Adipocyte (in vitro differentiated cells): ENCODE data around the gene LRRC25.

ENCODE experiments used
- DNase-seq: peaks from one replicate; pipeline ENCODE4 v3.0.0-alpha.2; 2015; ENCODE audit warnings: low read depth
- H3K27me3 ChIP-seq: replicated peaks from 2 replicates; pipeline ENCODE4 v1.7.0; 2013; ENCODE audit warnings: mild to moderate bottlenecking, low read length, moderate library complexity; ENCODE audit not compliant: control insufficient read depth, insufficient read depth
- H3K36me3 ChIP-seq: 2 replicates; pipeline ENCODE4 v1.7.0; 2013; ENCODE audit warnings: low read length, mild to moderate bottlenecking, moderate library complexity; ENCODE audit not compliant: control insufficient read depth, insufficient read depth, severe bottlenecking
- H3K4me1 ChIP-seq: 2 replicates; pipeline ENCODE4 v1.7.0; 2013; ENCODE audit warnings: mild to moderate bottlenecking, low read length, moderate library complexity; ENCODE audit not compliant: control insufficient read depth, insufficient read depth
- H3K4me3 ChIP-seq: 2 replicates; pipeline ENCODE4 v1.7.0; 2013; ENCODE audit warnings: mild to moderate bottlenecking, low read length, moderate library complexity
- H3K9ac ChIP-seq: 2 replicates; pipeline ENCODE4 v1.7.0; 2013; ENCODE audit warnings: mild to moderate bottlenecking, low read length, moderate library complexity
- H3K9me3 ChIP-seq: 2 replicates; pipeline ENCODE4 v1.7.0; 2013; ENCODE audit warnings: mild to moderate bottlenecking, low read length, moderate library complexity; ENCODE audit not compliant: control insufficient read depth

The LRRC25 gene

DNA sequence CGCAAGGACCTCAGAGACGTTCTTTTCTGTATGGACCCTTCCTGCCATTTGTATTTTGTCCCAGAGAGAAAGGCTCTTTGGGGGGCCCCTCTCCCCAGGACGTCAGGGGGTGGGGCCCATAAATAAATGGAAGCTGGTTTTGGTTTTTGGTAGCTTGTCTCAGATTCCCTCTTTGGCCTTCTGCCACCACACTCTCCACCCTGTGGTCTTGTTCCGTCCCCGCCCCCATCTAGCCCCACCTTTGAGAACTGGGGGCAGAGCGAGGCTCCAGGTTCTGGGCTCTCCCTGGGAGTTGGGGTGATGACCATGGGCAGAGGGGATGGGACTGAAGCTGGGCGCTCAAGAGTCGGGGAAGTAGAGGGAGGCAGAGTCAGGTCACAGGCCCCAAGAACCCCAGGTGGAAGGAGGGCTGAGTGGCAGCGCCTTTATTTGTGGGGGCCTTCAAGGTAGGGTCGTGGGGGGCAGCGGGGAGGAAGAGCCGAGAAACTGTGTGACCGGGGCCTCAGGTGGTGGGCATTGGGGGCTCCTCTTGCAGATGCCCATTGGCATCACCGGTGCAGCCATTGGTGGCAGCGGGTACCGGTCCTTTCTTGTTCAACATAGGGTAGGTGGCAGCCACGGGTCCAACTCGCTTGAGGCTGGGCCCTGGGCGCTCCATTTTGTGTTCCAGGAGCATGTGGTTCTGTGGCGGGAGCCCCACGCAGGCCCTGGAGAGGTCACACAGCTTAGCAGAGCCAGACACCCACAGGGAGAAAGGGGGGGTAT lies 37.2 kb upstream of the LRRC25 start:
- Histone ChIP-seq H3K4me3 (no peak overlapping the region), H3K9ac (no peak overlapping the region), H3K27me3 (no peaks in the 10 kb centered on the region), H3K36me3 (no peaks in the 10 kb centered on the region), H3K4me1 (peaks cover 13% of the 10 kb centered on the region), H3K9me3 (no peaks in the 10 kb centered on the region)
- DNase-seq: no peak

DNA sequence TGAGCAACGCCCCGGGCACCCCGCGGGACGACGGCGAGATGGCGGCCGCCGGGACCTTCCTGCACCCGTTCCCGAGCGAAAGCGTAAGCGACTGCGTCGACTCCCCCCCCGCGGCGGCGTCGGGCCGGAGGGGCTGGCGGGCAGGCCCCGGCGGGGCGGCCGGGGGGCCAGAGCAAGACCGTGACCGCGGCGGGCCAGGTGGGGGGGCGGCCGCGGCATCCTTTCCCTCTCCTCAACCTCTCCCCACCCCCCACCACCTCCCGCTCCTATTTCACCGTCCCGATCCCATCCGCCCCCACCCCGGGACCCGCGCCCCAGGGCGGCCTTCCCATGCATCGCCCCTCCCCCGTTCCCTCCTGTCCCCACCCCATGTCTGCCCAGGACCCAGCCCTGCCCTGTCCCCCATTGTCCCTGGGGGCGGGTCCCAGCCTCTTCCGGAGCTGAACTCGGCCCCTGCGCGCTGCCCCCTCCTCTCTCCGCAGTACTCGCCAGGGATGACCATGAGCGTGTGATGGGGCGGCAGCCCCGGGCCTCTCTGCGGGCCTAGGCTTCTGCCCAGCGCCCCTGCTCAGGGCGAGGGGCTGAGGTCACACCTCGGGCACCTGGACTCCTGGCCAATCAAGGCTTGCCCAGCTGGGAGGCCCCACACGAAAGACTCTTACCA lies 36.4 kb upstream of the LRRC25 start:
- H3K9ac ChIP-seq: no peak overlapping the region
- peaks cover 8% of the 10 kb centered on the region for H3K4me1 ChIP-seq
- no peaks in the 10 kb centered on the region for H3K27me3 ChIP-seq
- DNase-seq: no peak
- no peak overlapping the region for H3K4me3 ChIP-seq
- H3K9me3 ChIP-seq: no peaks in the 10 kb centered on the region
- no peaks in the 10 kb centered on the region for H3K36me3 ChIP-seq

DNA sequence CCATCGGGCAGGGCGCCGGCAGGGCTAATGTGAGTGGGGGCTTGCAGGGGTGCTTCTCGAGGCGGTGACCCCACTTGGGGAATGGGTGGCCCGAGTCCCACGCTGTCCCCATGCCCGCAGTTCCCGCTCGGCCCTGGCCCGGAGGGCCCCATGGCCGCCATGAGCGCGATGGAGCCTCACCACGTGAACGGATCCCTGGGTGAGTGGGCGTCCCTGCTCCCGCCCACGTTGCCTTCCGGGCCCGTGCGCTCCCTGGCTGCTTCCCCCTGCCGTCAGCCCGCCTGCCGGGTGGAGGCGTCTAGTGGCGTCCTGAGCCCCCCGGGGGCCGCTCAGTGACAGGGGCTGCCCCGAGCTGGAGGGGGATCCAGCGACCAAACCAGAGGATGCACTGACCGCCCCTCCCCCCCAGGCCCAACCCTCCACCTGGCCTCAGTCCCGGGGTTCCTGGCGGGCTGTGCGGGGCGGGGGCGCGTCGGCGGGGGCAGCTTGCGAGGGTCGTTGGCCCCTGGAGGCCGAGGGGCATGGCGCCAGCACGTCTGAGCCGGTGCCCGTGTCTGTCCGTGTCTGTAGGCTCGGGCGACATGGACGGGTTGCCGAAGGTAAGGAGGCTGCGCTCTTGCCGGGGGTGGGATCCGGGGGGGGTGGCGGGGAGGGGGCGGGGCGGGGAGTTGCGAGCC lies 35.7 kb upstream of the LRRC25 start:
- peaks cover under 1% of the 10 kb centered on the region for H3K4me1 ChIP-seq
- H3K9ac ChIP-seq: no peak overlapping the region
- no peaks in the 10 kb centered on the region for H3K27me3 ChIP-seq
- no peak overlapping the region for H3K4me3 ChIP-seq
- no peaks in the 10 kb centered on the region for H3K36me3 ChIP-seq
- H3K9me3 ChIP-seq: no peaks in the 10 kb centered on the region
- no peak for DNase-seq

DNA sequence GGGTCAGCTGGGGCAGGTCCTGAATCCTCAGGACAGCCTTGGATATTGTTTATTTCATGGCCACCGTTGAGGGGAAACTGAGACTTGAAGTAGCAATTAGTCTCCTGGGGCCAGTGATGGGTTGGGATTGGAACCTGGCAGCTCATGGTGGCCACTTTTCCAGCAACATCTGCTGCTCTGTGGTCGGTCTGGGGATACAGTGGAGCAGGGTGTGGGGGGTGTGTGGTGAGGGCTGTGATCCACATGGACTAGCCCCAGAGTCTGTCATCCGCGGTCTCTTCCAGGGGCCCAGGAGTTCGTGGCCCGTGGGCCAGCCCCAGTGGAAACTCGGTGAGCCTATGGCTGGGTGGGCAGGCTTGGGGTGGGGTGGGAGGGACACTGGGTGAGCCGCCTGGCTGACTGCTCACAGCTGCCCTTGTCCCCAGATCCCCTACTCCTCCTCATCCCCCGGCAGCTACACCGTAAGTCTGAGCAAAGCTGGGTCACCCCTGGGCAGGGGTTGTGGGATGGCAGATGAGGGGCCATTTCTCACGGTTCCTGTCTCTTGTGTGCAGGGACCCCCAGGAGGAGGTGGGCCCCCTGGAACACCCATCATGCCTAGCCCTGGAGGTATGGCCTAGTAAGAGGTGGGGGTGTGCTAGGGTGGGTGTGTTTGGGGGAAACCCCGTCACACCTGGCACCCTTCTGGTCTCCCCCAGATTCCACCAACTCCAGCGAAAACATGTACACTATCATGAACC lies 35.0 kb upstream of the LRRC25 start:
- Histone ChIP-seq H3K4me1 (no peaks in the 10 kb centered on the region), H3K9ac (no peak overlapping the region), H3K27me3 (no peaks in the 10 kb centered on the region), H3K9me3 (no peaks in the 10 kb centered on the region), H3K4me3 (no peak overlapping the region), H3K36me3 (no peaks in the 10 kb centered on the region)
- DNase-seq: no peak

DNA sequence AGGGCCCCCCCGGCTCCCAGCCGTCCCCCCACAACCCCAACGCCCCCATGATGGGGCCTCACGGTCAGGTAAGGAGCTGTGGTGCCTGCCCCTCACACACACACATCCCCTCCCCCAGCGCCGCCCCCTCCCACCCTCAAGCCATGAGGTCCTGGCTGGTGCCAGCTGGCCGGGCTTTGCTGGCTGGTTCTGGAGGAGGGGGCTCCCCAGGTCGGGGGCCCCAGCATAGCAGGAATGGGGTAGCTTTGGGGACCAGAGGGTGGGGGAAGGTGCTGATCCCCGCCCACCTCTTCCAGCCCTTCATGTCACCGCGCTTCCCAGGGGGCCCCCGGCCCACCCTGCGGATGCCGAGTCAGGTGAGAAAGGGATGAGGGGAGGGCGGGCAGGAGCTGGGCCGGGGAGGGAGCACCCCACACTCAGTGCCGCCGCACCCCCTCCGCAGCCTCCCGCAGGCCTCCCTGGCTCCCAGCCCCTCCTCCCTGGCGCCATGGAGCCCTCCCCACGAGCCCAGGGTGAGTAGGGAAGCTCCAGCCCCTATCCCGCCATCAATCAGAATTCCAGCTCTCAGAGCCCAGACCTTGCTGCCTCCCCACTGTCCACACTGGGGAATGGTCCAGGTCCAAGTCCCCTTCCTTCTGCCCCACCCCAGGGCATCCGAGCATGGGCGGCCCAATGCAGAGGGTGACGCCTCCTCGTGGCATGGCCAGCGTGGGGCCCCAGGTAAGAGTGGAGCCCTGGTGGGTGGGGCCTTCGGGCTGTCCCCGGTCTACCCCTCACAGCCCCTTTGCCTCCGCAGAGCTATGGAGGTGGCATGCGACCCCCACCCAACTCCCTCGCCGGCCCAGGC lies 34.2 kb upstream of the LRRC25 start:
- H3K36me3 ChIP-seq: no peaks in the 10 kb centered on the region
- no peaks in the 10 kb centered on the region for H3K27me3 ChIP-seq
- H3K9me3 ChIP-seq: no peaks in the 10 kb centered on the region
- peaks cover 5% of the 10 kb centered on the region for H3K4me1 ChIP-seq
- no peak overlapping the region for H3K9ac ChIP-seq
- no peak overlapping the region for H3K4me3 ChIP-seq
- no peak for DNase-seq

DNA sequence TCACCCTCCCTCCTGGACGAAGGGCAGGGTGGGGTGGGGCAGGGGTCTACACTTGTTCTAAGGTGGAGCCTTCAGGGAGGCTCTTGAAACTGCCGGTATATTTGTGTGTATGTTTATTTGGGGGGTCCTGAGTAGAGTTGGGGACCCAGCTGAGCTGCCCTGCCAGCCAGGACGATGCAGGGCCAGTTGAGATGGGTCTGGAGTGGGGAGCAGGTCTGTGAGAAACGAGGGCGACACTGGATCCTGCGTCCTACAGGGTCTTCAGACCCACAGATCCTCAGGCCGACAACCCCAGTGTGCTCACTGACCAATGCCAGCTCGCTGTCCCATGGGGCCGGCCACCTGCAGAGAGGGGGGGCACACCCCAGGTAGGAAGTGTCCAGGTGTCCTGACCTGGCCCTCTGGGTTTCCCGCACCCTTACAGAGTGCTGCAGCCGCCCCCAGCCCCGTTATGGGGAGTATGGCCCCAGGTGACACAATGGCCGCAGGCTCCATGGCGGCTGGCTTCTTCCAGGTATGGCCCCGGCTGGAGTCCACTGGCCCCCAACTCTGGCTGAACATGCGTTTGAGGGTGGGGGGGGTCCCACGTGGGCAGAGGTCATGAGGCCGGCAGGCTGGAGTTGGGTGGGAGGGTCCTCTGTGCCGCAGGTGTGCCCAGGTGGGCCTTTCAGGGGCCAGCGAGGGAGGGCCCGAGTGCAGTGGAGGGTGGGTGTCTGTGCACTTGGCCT lies 33.2 kb upstream of the LRRC25 start:
- DNase-seq: no peak
- Histone ChIP-seq H3K4me3 (no peak overlapping the region), H3K27me3 (no peaks in the 10 kb centered on the region), H3K9ac (no peak overlapping the region), H3K9me3 (no peaks in the 10 kb centered on the region), H3K36me3 (no peaks in the 10 kb centered on the region), H3K4me1 (peaks cover 15% of the 10 kb centered on the region)

DNA sequence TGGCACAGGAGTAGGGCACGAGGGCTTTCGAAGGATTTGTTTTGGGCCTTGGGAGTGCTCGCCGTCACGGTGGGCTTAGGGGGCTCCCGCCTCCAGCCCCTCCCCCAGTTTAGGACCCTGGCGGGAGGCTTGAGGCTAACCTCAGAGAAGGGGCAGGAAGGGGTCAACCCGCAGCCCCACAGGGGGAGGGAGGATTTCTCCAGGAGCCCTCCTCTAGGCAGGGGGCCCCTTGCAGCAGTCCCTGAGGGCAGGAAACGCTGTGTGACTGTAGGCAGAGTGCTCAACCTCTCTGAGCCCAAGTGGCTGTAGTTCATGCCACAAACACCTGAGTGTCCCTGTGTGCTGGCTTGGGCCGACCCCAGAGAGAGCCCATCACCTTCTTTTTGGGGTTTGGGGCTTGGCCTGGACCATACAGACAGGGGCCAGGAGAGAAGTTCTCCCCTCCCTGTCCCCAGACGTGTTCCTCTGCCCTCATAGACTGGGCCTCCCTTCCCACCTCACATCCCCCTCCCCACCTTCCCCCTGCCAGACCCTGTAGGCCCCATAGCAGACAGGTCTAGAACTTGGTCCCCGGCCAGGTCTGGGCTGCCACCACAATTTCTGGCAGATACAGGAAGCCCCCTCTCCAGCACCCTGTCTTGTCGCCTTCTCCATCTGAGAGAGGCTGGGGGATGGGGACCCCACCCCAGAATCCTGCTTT lies 32.4 kb upstream of the LRRC25 start:
- Histone ChIP-seq H3K9me3 (no peaks in the 10 kb centered on the region), H3K36me3 (no peaks in the 10 kb centered on the region), H3K9ac (no peak overlapping the region), H3K4me1 (peaks cover 18% of the 10 kb centered on the region), H3K27me3 (no peaks in the 10 kb centered on the region), H3K4me3 (no peak overlapping the region)
- DNase-seq: no peak

DNA sequence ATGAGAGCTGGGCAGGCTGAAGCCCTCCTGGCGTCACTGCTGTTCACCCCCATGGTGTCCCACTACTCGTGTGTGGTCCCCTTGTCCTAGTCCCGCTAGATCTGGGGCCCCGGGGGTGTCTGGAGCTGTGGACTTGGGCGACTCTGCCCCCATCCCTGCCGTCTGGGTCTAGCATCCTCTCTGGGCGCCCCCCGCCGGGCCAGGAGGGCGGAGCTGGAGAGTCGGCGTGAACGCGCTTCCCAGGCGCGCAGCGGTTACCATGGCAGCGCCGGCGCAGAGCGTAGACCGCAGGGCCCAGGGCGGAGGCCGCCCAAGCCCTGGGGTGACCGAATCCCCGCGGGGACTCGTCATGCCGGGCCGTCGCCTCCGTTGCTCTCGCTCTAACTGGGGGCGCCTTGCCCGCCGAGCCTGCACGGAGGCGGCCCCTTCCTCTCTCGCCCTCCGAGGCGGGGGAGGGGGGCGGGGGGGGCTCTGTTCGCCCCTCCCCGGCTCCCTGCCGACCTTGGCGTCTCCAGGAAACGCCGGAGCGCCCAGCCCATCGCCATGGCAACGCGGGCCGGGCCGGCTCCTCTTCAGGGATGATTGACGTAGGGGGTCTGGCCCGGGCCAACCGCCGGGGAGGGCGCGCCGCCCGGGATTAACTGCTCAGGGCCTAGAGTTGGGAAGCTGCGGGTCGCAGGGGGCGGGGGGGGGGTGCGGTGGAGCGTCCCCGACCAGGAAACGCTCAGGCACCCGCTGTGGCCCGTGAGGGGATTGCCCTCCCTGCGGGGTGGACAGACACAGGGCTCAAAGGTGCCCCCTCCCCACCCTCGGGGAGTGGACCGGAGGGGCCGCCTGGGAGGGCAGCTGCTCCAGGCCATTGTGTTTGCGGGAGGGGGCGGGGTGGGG lies 31.6 kb upstream of the LRRC25 start:
- Histone ChIP-seq H3K4me1 (peaks cover 18% of the 10 kb centered on the region), H3K9ac (no peak overlapping the region), H3K36me3 (no peaks in the 10 kb centered on the region), H3K27me3 (no peaks in the 10 kb centered on the region), H3K9me3 (no peaks in the 10 kb centered on the region), H3K4me3 (no peak overlapping the region)
- peak; percentile 92 for DNase-seq

DNA sequence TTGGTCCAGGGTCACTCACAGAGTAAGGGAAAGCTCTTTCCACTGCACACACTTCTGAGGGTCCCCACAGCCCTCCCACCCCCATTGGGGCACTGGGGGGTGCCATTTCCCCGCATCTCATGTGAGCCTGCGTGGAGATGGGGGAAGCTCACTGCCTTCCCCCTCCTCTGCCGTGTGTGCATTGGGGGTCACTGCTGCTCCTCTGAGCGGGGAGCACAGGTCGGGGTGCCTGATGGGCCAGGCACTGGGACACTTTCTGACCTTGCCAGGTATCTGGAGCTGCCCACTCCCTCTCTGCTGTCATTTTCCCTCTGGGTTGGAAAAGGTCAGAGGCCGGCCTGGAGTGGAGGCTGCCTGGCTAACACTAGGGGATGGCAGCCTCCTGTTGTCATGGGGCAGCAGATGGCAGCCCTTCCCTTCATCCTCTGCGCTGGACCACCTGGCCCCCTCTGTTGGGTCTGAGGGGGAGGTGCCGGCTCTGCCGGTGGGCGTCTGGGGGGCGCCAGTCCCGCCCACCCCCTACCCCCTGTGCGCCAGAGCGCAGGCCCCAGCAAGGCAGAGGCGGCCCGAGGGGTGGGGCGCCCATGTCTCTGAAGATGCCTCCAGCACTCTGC lies 30.9 kb upstream of the LRRC25 start:
- no peak for DNase-seq
- peaks cover 18% of the 10 kb centered on the region for H3K4me1 ChIP-seq
- H3K9ac ChIP-seq: no peak overlapping the region
- H3K36me3 ChIP-seq: no peaks in the 10 kb centered on the region
- no peaks in the 10 kb centered on the region for H3K9me3 ChIP-seq
- no peaks in the 10 kb centered on the region for H3K27me3 ChIP-seq
- no peak overlapping the region for H3K4me3 ChIP-seq
